ENCODE results near the gene SCN2B.
A peak's percentile ranks its signal among the peaks of the same experiment; 100 is the strongest.

Gene SCN2B

GRCh38 chr11:118172356-118172755, 4.1 kb downstream of the SCN2B start:
- no peak for DNase-seq

DNA sequence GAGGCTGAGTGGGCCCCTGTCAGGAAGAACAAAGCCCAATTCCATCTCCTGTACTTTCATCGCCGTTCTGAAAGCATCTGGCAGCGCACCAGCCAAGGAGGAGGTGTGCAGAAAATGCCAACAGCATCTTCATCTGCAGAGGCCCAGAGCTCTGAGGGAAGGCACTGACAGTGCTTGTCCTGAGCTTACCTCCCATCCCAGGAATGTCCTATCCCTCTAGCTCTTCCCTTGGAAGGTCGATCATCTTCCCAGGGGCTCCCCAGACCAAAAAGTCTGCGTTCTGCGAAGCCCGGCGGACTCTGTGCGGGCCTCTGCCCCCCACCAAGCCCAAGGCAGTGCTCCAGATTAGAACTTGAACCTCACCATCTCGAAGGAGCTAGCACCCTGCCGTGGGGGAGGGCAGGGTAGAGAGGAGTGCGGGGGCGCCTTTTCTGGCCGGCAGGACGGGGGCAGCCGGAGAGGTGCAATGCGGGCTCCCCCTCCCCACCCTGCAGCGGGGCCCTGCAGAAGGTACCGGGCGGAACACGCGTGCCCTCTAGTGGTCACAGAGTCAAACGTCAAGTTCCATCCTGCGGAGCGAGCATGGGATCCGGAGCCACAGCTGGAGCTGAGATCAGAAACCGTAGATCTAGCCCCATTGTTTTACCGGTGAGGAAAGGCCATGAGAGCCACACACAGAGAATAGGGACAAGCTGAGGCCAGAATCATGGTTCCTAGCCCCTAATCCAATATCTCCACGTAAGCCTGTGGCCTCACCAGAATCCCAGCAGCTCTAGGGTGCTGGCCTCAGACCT, 5.0 kb downstream of the SCN2B start:
- peak; percentile 75 for DNase-seq

DNA sequence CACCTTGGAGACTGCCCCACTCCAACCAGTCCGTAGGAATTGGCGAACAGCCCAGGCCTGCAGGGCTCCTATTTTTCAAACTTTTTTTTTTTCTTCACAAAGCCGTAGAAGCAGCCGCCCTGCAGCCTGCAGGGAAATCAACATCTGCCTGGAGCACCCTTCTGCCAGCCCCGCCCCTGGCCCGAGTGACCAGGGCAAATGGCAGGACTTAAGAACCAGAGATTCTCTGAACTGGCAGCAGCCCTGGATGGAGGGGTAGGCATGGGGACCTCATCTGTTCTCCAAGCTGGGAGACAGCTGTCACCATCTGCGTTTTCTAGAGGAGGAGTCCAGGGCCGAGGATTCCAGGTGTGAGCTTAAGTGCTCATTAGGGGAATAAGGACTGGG, 5.6 kb downstream of the SCN2B start:
- no peak for DNase-seq

GRCh38 chr11:118170231-118170630, 6.2 kb downstream of the SCN2B start:
- no peak for DNase-seq

DNA sequence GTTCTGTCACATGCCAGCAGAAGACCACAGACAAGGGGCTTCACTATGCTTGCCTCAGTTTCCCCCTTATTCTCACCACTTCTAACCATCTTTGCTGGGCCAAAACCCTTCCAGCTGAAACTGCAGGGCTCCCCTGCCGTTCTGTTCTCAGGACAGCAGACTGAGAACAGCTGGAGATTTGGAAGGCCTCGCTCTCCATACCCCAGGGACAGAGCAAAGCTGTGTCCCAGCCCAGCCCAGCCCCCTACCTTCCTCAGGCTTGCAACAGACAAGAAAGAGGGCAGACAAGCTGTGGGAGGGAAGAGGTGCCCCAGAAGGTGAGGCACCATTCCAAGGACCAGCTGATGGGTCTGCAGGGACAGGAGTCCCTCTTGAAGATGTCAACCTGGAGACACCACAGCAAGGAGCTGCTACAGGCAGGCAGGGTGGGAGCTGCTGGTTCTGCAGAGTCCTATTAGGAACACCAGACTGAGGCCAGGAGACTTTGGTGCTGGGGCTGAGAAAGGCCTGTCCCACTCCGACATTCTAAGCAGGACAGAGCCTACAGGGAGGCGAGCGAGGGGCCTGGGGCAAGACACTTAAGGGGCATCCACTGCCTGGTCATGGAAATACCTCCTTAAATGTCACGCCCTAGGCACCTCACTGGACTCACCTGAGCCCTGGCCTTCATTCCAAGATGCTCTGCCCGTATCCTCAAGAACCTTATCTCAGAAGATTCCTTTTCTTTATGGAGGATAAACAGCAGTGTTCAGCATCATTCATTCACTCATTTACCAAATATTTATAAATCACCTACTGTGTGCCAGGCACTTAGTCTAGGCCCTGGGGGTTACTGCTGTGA, 6.9 kb downstream of the SCN2B start:
- no peak for DNase-seq

DNA sequence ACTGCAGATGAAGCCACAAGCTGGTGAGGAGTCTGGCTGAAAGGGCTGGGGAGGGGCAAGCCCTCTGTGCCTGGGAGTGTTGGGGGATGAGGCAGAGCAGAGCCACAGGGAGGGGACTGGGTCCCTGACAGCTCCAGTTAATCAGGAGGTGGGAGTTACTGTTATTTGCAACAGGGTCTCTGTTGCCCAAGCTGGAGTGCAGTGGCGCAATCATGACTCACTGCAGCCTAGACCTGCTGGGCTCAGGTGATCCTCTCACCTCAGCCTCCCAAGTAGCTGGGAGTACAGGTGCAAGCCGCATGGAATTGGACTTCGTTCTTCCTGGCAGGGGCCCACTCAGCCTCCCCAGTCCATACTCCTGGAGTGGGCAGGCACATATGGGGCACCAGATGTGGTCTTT, 7.7 kb downstream of the SCN2B start:
- DNase-seq = no peak

GRCh38 chr11:118168316-118168715, 8.1 kb downstream of the SCN2B start:
- DNase-seq = no peak

GRCh38 chr11:118167906-118168305, 8.5 kb downstream of the SCN2B start:
- no peak for DNase-seq

DNA sequence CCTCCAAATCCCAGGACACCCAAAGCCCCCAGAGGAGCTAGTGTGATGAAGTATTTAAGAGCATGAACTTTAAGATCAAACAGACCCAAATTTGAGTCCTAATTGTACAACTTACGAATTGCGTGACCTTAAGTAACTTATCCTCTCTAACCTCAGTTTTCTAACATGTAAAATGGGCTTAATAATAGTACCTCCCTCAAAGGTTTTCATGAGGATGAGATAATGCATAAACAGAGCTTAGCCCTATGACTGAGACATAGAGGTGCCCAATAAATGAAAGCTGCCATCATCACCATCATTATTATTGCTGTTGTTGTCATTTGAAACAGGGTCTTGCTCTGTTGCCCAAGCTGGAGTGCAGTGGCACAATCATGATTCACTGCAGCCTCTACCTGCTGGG, 9.2 kb downstream of the SCN2B start:
- no peak for DNase-seq

GRCh38 chr11:118166641-118167040, 9.8 kb downstream of the SCN2B start:
- no peak for DNase-seq

- no peak for DNase-seq
Observed at GRCh38 chr11:118164885-118165284, 11.6 kb downstream of the SCN2B start.

DNA sequence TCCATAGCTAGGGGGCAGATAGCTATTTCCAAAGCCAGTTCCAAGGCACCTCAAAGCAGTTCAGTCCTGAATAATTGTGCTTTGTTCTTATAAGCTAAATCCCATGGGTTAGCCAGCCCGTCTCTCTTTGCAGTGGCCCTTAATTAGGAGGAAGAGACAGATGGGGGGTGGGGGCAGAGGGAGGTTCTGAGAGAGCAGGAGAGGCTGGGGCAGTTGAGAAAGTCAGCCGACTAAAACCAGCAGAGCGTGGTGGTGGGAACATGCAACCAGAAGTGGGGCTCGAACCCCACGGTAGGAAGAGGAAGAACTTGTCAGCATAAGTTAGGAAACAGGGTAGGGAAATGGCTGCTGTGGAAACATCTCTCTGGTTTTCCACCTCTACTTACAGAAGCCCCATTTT, 12.9 kb downstream of the SCN2B start:
- no peak for DNase-seq

DNA sequence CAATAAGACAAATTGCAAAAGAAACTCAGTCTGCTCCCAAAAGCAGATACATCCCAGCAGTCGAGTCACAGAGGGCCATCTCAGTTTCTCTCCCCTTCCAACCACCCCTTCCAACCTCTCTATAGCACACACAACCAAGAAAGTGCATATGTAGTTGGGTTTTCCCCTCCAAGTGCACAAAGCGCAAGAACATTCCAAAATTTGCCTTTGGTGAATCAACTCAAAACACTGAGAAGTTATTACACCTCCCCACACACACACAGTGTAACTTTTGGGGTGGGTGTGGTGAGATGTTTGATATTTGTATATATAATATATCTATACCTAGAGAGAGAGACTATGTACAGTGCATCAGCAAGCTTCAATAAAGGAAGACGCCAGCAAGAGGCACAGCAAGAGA, 13.6 kb downstream of the SCN2B start:
- no peak for DNase-seq

DNA sequence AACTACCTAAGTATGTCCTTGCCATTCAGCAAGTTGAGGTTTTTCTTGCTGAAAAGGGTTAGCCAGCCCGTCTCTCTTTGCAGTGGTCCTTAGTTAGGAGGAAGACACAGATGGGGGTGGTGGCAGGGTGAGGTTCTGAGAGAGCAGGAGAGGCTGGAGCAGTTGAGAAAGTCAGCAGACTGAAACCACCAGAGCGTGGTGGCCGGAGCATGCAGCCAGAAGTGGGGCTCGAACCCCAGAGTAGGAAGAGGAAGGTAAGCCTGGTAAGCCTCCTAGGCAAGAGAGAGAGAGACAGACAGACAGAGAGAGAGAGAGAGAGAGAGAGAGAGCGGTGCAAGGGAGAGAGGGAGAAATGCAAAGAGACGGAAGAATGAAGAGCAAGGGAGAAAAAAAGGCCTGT, 14.7 kb downstream of the SCN2B start:
- no peak for DNase-seq

DNA sequence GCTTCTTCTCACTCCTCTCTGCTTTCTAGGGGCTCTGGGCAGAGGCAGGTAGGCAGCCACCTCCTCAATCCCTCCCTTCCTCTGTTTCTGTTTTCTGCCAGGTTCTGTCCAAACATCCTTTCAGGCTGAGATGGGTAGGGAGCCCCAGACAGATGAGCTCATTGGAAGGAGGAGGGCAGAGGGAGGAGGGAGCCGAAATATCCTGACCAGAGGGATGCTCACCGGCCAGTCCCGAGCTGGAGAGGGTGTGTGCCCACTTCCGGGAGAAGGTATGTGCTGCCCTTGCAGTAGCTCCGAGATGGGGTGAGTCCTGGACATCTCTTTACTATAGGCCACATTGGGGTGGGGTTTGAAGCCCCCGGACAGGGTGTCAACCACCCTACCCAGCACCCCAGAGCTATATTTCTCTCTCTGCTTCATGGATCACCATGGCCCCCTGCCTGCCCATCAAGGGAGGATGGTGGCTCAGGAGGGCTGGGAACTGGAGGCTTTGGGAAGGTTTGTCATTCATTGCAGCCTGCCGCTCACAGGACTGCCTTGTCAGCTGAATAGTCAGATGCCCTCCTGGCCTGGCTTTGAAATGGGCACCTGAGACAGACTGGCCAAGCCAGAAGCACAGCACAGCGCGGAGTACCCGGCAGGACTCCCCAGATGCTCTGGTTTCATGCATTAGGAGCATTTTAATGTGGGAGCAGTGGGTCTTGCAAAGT, 19.1 kb downstream of the SCN2B start:
- DNase-seq = no peak

GRCh38 chr11:118156531-118157185, 19.8 kb downstream of the SCN2B start:
- DNase-seq = no peak

DNA sequence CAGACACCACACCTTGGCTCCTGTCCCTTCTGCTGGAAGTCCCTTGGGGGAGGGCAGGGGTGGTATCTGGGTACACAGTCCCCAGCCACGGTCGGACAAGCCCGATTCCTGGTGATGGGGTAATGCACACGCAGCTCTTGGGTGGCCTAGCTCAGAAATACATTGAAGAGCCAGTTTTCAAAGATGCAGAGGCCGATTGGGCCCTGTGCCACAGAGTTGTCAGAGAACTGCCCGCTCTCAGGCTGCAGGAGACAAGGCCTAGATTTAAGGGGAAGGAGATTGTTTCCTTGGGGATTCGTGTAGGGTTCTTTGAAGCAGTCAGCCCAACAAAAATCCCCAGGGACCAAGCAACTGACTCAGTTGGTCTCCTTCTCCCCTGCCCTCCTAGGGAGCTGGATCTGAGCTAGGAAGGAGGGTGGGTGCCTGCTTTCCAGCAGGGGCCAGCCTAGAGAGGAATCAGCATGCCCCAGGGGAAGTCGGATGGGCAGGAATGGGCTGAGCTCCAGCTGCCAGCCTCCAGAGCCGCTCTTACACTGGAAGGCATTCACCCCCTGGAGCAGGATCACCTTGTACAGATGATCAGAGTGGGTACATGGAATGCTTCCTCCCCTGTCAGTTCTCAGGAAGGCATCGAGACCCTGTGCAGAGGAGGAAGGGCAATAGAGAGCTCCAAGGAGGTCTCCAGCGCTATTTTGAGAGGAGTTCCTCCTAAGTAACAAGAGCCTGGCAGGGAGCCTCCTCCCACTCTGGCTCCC, 20.5 kb downstream of the SCN2B start:
- DNase-seq = no peak

GRCh38 chr11:118154641-118155040, 21.8 kb downstream of the SCN2B start:
- DNase-seq = no peak

DNA sequence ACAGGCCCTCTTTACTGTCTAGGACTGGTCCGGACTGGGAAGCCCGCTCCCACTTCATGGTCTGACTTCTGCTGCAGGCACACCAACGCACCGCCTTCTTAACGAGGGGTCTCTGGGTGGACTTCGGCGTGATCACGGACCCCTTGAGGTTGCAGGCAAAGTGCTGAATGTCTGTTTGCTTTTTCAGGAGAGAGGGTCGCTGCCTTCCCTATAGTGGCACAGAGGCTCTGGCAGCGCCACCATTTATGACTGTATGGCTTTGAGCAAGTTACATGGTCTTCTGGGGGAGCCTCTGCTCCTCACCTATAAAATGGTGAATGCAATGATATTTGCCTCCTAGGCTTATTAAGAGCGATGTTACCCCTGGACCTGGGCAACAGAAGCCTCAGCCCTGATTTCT, 22.5 kb downstream of the SCN2B start:
- DNase-seq = no peak

DNA sequence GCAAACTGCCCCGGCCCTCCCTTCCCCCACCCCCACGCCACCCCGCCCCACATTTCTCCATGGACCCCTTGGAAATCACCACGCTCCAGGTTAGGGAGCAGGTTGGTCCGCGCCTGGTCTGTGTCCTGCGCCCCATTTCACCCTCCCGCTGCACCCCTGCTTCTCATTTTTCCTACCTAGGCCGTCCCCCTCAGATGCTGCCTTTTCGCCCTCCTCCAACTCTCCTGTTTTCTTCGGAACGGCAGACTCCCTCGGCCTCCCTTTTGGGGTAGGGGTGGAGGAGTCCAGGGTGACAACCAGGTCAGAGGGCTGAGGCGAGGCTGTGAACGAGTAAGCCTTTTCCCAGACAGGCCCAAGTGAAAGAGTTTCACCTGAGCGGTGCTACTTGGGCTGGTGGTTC, 22.9 kb downstream of the SCN2B start:
- DNase-seq = no peak

DNA sequence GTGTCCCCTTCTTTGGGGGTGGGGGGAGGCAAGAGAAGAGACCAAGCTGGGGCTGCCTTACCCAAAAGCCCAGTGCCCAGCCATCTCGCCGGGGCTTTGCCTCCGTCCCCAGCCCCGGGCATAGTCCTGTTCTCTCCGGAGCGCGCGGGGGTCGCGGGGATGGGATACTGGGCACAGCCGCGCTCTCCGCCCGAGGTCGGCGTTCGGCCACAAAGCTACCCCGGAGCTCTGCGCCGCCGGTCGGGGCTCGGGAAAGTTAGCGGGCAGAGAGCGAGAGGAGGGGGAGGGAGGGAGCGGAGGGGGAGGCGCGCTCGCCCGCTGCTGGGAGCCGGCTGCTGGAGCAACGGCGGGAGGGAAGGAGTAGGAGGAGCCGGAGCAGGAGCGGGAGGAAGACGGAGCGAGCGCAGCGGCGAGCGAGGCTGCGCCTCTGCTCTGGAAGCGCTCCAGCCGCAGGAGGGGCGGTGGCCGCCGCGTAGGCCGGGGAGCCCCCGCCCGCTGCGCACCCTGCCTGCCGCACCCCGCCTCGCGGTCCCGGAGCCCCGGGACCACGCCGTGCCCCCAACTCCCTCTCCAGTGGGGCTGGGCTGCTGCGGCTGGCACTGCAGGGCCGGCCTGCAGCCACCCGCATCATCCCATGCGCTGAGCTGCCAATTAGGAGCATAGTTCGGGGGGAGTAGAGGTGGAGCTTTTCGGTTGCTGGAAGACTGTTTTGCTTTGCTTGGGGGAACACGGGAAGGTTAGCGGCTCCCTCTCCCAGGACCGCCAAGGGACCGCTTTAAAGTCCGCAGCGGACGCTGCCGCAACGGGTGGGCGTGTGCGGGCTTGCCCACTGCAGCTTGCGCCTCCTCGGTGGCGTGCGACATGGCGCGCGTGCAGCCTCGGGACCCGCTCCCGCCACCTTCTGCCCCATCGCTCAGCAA, 23.6 kb downstream of the SCN2B start, which contains the start of gene SCN4B:
TSS of gene SCN4B (minus strand) at position 272 of the 920 bp plus-strand sequence. CDS start at position 122, 150 bp downstream.
- no peak for DNase-seq
